ENCODE measurements around the gene ZSCAN23.
"Not testable (repeated sequence)": the region's sequence is repeated elsewhere in the genome, so short reads cannot be mapped to it uniquely, and the experiment has no call there.

DNA sequence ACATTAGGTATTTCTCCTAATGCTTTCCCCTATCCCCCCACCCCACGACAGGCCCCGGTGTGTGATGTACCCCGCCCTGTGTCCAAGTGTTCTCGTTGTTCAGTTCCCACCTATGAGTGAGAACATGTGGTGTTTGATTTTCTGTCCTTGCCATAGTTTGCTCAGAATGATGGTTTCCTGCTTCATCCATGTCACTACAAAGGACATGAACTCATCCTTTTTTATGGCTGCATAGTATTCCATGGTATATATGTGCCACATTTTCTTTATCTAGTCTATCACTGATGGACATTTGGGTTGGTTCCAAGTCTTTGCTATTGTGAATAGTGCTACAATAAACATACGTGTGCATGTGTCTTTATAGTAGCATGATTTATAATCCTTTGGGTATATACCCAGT lies 39.4 kb downstream of the ZSCAN23 start:
- not testable (repeated sequence) for TF ChIP-seq ZBTB1 (CRISPR knock-in tag; IDR thresholded peaks at IDR 0.05; ENCODE audit: borderline replicate concordance, low read depth); CREB3 (tag; conservative IDR thresholded peaks at IDR 0.05; ENCODE audit: low read depth); HNRNPL (IDR thresholded peaks at IDR 0.05; ENCODE audit: low read depth, low read length)
- TF ChIP-seq, protein P1, sequence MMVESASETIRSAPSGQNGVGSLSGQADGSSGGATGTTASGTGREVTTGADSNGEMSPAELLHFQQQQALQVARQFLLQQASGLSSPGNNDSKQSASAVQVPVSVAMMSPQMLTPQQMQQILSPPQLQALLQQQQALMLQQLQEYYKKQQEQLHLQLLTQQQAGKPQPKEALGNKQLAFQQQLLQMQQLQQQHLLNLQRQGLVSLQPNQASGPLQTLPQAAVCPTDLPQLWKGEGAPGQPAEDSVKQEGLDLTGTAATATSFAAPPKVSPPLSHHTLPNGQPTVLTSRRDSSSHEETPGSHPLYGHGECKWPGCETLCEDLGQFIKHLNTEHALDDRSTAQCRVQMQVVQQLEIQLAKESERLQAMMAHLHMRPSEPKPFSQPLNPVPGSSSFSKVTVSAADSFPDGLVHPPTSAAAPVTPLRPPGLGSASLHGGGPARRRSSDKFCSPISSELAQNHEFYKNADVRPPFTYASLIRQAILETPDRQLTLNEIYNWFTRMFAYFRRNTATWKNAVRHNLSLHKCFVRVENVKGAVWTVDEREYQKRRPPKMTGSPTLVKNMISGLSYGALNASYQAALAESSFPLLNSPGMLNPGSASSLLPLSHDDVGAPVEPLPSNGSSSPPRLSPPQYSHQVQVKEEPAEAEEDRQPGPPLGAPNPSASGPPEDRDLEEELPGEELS (CRISPR knock-in tag; IDR thresholded peaks at IDR 0.05; ENCODE audit: borderline replicate concordance), result not testable (repeated sequence)
